ENCODE measurements around the gene NLN. TPM values are rescaled to one million over a fixed set of nuclear protein-coding genes. Genes with fewer than 3 reads are reported as not detected.

NLN gene
- total and polyA plus RNA-seq, 2 donors (not counting 1 experiment from before 2014, with no cell fraction given): 1.7 to 6.8 TPM

- H3K4me3 Mint-ChIP-seq: no peak overlapping the region
Observed at GRCh38 chr5:65776441-65777141, 54.6 kb downstream of the NLN start.

More at GRCh38 chr5:65776441-65777141, 54.6 kb downstream of the NLN start:
- TF ChIP-seq EZH2 (IDR thresholded peaks at IDR 0.05; ENCODE audit: borderline replicate concordance, insufficient read depth, low read depth, low read length, poor library complexity, severe bottlenecking) (no peak), CTCF (IDR thresholded peaks at IDR 0.05) (no peak)
- H3K9ac ChIP-seq (ENCODE audit: low read length): no peak overlapping the region
- 83% methylated on average over 1 of the region's 3 CpGs for WGBS (ENCODE audit: insufficient coverage)
- no peaks in the 10 kb centered on the region for H4K20me1 ChIP-seq (ENCODE audit: control insufficient read depth, insufficient read depth, low read length, poor library complexity, severe bottlenecking)
- no peaks in the 10 kb centered on the region for H3K27me3 Mint-ChIP-seq
- no peaks in the 10 kb centered on the region for H3K9me3 Mint-ChIP-seq (ENCODE audit: insufficient read depth)
- no peaks in the 10 kb centered on the region for H3K27me3 ChIP-seq (replicated peaks in 1 of 4; ENCODE audit: control extremely low read depth in 1 of 4, control insufficient read depth in 3 of 4, insufficient read depth in 4 of 4, low read length in 3 of 4)
- H3K79me2 ChIP-seq (ENCODE audit: control insufficient read depth, insufficient read depth, low read length): no peaks in the 10 kb centered on the region
- H3K4me1 ChIP-seq (ENCODE audit: control insufficient read depth in 2 of 2, insufficient read depth in 2 of 2, low read length in 2 of 2): peaks cover 3 to 5% of the 10 kb centered on the region in 2 donors
- H3K4me3 ChIP-seq (ENCODE audit: control extremely low read depth in 1 of 5, extremely low read depth in 1 of 5, insufficient read depth in 1 of 5, low read depth in 2 of 5, low read length in 4 of 5): no peak overlapping the region
- no peak for ATAC-seq (ENCODE audit: low read depth)
- H3K4me1 Mint-ChIP-seq: peaks cover 7% of the 10 kb centered on the region
- H3K27ac ChIP-seq (ENCODE audit: low read length in 2 of 2): no peak overlapping the region
- H3K36me3 ChIP-seq (replicated peaks in 1 of 2; ENCODE audit: control extremely low read depth in 1 of 2, control insufficient read depth in 1 of 2, extremely low read depth in 1 of 2, insufficient read depth in 2 of 2, low read length in 1 of 2): no peaks in the 10 kb centered on the region
- no peak for DNase-seq
- POLR2A ChIA-PET: no interaction called here
- H3K9me3 ChIP-seq (ENCODE audit: control extremely low read depth in 1 of 3, control insufficient read depth in 2 of 3, insufficient read depth in 1 of 3, low read length in 2 of 3): no peaks in the 10 kb centered on the region
- H2AFZ ChIP-seq (ENCODE audit: insufficient read depth, low read depth, low read length, poor library complexity, severe bottlenecking): no peak overlapping the region
- CTCF ChIA-PET: no interaction called here
- no peak overlapping the region for H3K27ac Mint-ChIP-seq
- no peak overlapping the region for H3K4me2 ChIP-seq (replicated peaks; ENCODE audit: low read depth, low read length, poor library complexity, severe bottlenecking)
- intact Hi-C loops (cut with micrococcal nuclease): no loop called here

All from B cell (primary cell).